ENCODE data around the gene CRKL.

CRKL gene

GRCh38 chr22:20990184-20991180 lies 73.3 kb downstream of the CRKL start:
- Histone ChIP-seq H3K4me3 (ENCODE audit: low read depth, low read length) (no peak overlapping the region), H3K36me3 (ENCODE audit: control insufficient read depth, insufficient read depth, low read length) (peaks cover 48% of the 10 kb centered on the region), H3K9me3 (ENCODE audit: control insufficient read depth, insufficient read depth, low read length) (no peaks in the 10 kb centered on the region), H3K9ac (ENCODE audit: low read depth, low read length) (no peak overlapping the region), H3K4me1 (ENCODE audit: control insufficient read depth, insufficient read depth, low read length) (no peaks in the 10 kb centered on the region), H3K27ac (ENCODE audit: low read depth, low read length) (no peak overlapping the region), H3K27me3 (ENCODE audit: control insufficient read depth, insufficient read depth, low read length) (no peaks in the 10 kb centered on the region)

DNA sequence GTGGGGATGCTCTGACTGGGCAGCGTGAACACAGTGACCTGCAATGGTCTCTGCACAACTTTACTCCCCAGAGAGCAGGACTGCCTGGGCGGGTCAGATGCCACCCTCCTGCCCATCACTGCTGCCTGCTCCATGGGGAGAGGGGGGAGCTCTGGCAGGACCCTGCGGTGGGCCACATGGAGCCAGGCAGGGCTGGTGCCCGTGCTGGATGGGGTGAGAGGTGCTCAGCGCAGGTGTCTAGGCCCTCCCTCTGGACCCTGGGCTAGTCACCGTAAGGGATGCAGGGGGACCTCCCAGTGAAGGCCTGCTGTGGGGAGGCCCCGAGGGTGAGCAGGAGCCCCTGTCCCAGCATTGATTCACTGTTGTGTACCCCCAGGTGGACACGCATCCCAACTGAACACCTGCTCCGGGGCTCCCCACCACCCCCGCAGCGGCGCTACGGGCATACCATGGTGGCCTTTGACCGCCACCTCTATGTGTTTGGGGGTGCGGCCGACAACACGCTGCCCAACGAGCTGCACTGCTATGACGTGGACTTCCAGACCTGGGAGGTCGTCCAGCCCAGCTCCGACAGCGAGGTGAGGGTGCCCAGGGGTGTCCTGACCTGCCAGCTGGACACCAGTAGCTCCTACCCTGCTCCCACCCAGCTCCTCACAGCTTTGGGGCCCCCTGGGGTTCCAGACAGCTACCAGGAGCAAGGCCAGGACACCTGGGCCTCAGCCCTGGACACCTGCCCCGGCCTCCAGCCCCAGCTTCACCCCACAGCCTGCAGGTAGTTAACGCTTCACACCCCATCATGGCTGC lies 74.2 kb downstream of the CRKL start:
- H3K27ac ChIP-seq (ENCODE audit: low read depth, low read length), result no peak overlapping the region
- H3K4me1 ChIP-seq (ENCODE audit: control insufficient read depth, insufficient read depth, low read length), result no peaks in the 10 kb centered on the region
- H3K27me3 ChIP-seq (ENCODE audit: control insufficient read depth, insufficient read depth, low read length), result no peaks in the 10 kb centered on the region
- no peak overlapping the region for H3K4me3 ChIP-seq (ENCODE audit: low read depth, low read length)
- H3K9me3 ChIP-seq (ENCODE audit: control insufficient read depth, insufficient read depth, low read length), result no peaks in the 10 kb centered on the region
- H3K36me3 ChIP-seq (ENCODE audit: control insufficient read depth, insufficient read depth, low read length), result peaks cover 41% of the 10 kb centered on the region
- H3K9ac ChIP-seq (ENCODE audit: low read depth, low read length), result no peak overlapping the region

GRCh38 chr22:20992056-20992442 lies 74.8 kb downstream of the CRKL start:
- Histone ChIP-seq H3K27me3 (ENCODE audit: control insufficient read depth, insufficient read depth, low read length) (no peaks in the 10 kb centered on the region), H3K9ac (ENCODE audit: low read depth, low read length) (no peak overlapping the region), H3K4me1 (ENCODE audit: control insufficient read depth, insufficient read depth, low read length) (no peaks in the 10 kb centered on the region), H3K9me3 (ENCODE audit: control insufficient read depth, insufficient read depth, low read length) (no peaks in the 10 kb centered on the region), H3K27ac (ENCODE audit: low read depth, low read length) (no peak overlapping the region), H3K36me3 (ENCODE audit: control insufficient read depth, insufficient read depth, low read length) (peaks cover 41% of the 10 kb centered on the region), H3K4me3 (ENCODE audit: low read depth, low read length) (no peak overlapping the region)

GRCh38 chr22:20992456-20993303 lies 75.5 kb downstream of the CRKL start:
- Histone ChIP-seq H3K27me3 (ENCODE audit: control insufficient read depth, insufficient read depth, low read length) (no peaks in the 10 kb centered on the region), H3K27ac (ENCODE audit: low read depth, low read length) (no peak overlapping the region), H3K4me1 (ENCODE audit: control insufficient read depth, insufficient read depth, low read length) (no peaks in the 10 kb centered on the region), H3K4me3 (ENCODE audit: low read depth, low read length) (no peak overlapping the region), H3K36me3 (ENCODE audit: control insufficient read depth, insufficient read depth, low read length) (peaks cover 35% of the 10 kb centered on the region), H3K9ac (ENCODE audit: low read depth, low read length) (no peak overlapping the region), H3K9me3 (ENCODE audit: control insufficient read depth, insufficient read depth, low read length) (no peaks in the 10 kb centered on the region)

DNA sequence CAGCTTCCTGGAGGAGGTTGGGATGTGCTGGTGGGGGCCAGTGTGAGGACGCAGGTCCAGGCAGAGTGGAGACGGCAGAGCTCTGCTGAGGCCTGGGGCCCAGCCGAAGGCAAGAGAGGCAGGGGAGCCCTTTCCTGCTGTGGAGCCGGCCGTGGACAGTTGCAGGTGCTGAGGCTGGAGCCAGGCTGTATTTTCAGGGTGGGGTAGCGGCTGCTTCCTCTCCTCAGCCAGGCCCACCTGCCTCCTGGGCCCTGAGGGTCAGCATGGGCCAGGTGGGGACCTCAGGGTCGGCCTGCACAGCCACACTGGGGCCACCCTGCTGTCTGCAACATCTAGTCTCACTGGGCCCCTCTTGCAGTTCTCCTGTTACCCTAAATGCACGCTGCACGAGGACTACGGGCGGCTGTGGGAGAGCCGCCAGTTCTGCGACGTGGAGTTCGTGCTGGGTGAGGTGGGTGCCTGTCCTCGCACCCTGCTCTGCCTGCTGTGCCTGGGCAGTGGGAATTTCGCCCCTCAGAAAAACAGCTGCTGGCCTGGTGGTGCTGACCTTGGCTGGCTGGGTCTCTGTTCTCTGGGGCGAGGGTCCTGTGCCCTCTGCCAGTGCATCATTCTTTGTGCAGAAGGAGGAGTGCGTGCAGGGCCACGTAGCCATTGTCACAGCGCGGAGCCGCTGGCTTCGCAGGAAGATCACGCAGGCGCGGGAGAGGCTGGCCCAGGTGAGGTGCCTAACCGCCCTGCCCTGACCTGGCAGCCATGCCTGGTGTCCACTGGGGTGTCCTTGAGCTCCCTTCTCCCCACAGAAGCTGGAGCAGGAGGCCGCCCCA lies 76.3 kb downstream of the CRKL start:
- no peak overlapping the region for H3K9ac ChIP-seq (ENCODE audit: low read depth, low read length)
- H3K27ac ChIP-seq (ENCODE audit: low read depth, low read length), result no peak overlapping the region
- H3K27me3 ChIP-seq (ENCODE audit: control insufficient read depth, insufficient read depth, low read length), result no peaks in the 10 kb centered on the region
- peaks cover 28% of the 10 kb centered on the region for H3K36me3 ChIP-seq (ENCODE audit: control insufficient read depth, insufficient read depth, low read length)
- no peak overlapping the region for H3K4me3 ChIP-seq (ENCODE audit: low read depth, low read length)
- no peaks in the 10 kb centered on the region for H3K4me1 ChIP-seq (ENCODE audit: control insufficient read depth, insufficient read depth, low read length)
- H3K9me3 ChIP-seq (ENCODE audit: control insufficient read depth, insufficient read depth, low read length), result no peaks in the 10 kb centered on the region

- Histone ChIP-seq H3K36me3 (ENCODE audit: control insufficient read depth, insufficient read depth, low read length) (peaks cover 33% of the 10 kb centered on the region), H3K9me3 (ENCODE audit: control insufficient read depth, insufficient read depth, low read length) (no peaks in the 10 kb centered on the region), H3K27ac (ENCODE audit: low read depth, low read length) (no peak overlapping the region), H3K4me3 (ENCODE audit: low read depth, low read length) (no peak overlapping the region), H3K9ac (ENCODE audit: low read depth, low read length) (no peak overlapping the region), H3K27me3 (ENCODE audit: control insufficient read depth, insufficient read depth, low read length) (no peaks in the 10 kb centered on the region), H3K4me1 (ENCODE audit: control insufficient read depth, insufficient read depth, low read length) (no peaks in the 10 kb centered on the region)
These were observed 77.1 kb downstream of the CRKL start for GRCh38 chr22:20994128-20994901.

GRCh38 chr22:20994902-20995241 lies 77.7 kb downstream of the CRKL start:
- H3K27me3 ChIP-seq (ENCODE audit: control insufficient read depth, insufficient read depth, low read length), result no peaks in the 10 kb centered on the region
- no peak overlapping the region for H3K9ac ChIP-seq (ENCODE audit: low read depth, low read length)
- peaks cover 39% of the 10 kb centered on the region for H3K36me3 ChIP-seq (ENCODE audit: control insufficient read depth, insufficient read depth, low read length)

DNA sequence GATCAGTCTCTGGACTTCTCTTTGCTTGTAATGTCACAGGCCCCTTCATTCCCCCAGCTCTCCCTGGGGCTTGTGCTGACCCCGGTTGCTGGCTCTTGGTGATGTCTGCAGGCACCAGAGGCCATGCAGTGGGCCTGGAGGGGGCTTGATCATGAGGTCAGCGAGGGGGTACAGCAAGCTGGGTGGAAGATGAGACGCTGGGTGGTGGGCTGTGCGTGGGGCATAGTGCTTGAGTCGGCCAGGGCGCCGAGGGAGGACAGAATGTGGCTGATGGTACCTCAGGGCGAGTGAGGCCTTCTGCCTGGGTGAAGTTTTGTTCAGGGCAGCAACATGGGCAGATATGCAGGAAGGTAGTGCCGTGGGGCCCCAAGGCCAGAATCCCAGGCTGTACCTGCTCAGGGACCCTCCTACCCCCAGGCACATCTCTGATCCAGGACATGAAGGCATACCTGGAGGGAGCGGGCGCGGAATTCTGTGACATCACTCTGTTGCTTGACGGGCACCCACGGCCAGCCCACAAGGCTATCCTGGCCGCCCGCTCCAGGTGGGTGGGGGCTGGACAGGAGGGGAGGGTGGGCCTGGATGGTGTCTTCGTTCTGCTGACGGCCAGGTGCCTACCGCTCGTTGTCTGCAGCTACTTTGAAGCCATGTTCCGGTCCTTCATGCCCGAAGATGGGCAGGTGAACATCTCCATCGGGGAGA lies 78.3 kb downstream of the CRKL start:
- Histone ChIP-seq H3K9ac (ENCODE audit: low read depth, low read length) (no peak overlapping the region), H3K27ac (ENCODE audit: low read depth, low read length) (no peak overlapping the region), H3K9me3 (ENCODE audit: control insufficient read depth, insufficient read depth, low read length) (no peaks in the 10 kb centered on the region), H3K4me3 (ENCODE audit: low read depth, low read length) (no peak overlapping the region), H3K27me3 (ENCODE audit: control insufficient read depth, insufficient read depth, low read length) (no peaks in the 10 kb centered on the region), H3K4me1 (ENCODE audit: control insufficient read depth, insufficient read depth, low read length) (no peaks in the 10 kb centered on the region), H3K36me3 (ENCODE audit: control insufficient read depth, insufficient read depth, low read length) (peaks cover 42% of the 10 kb centered on the region)

More at GRCh38 chr22:20994902-20995241, 77.7 kb downstream of the CRKL start:
- no peaks in the 10 kb centered on the region for H3K4me1 ChIP-seq (ENCODE audit: control insufficient read depth, insufficient read depth, low read length)
- no peaks in the 10 kb centered on the region for H3K9me3 ChIP-seq (ENCODE audit: control insufficient read depth, insufficient read depth, low read length)
- H3K27ac ChIP-seq (ENCODE audit: low read depth, low read length), result no peak overlapping the region
- no peak overlapping the region for H3K4me3 ChIP-seq (ENCODE audit: low read depth, low read length)

- H3K27ac ChIP-seq (ENCODE audit: low read depth, low read length), result no peak overlapping the region
- no peaks in the 10 kb centered on the region for H3K9me3 ChIP-seq (ENCODE audit: control insufficient read depth, insufficient read depth, low read length)
- H3K27me3 ChIP-seq (ENCODE audit: control insufficient read depth, insufficient read depth, low read length), result no peaks in the 10 kb centered on the region
- H3K36me3 ChIP-seq (ENCODE audit: control insufficient read depth, insufficient read depth, low read length), result peaks cover 40% of the 10 kb centered on the region
- H3K4me3 ChIP-seq (ENCODE audit: low read depth, low read length), result no peak overlapping the region
- H3K4me1 ChIP-seq (ENCODE audit: control insufficient read depth, insufficient read depth, low read length), result no peaks in the 10 kb centered on the region
- H3K9ac ChIP-seq (ENCODE audit: low read depth, low read length), result no peak overlapping the region
These were observed 78.8 kb downstream of the CRKL start for GRCh38 chr22:20996031-20996410.

Measured in HUES48 (cell line).